ENCODE measurements around the gene FAM83G. TPM values are rescaled to one million over a fixed set of nuclear protein-coding genes. Genes with fewer than 3 reads are reported as not detected.
A peak's percentile ranks its signal among the peaks of the same experiment; 100 is the strongest.
"Not testable (repeated sequence)": the region's sequence is repeated elsewhere in the genome, so short reads cannot be mapped to it uniquely, and the experiment has no call there.

The FAM83G gene
- total RNA-seq, 2 donors from 2014 or later: 24.2 to 27.0 TPM

GRCh38 chr17:18958611-18959010 lies 46.0 kb downstream of the FAM83G start:
- 84 to 91% methylated on average over 9 to 11 of the region's 11 CpGs for WGBS, 2 experiments (ENCODE audit: insufficient coverage in 1 of 2, insufficient read length in 1 of 2)
- H3K36me3 Mint-ChIP-seq (ENCODE audit: low read depth): no peaks in the 10 kb centered on the region
- H3K4me1 Mint-ChIP-seq: peaks cover 7% of the 10 kb centered on the region
- no peaks in the 10 kb centered on the region for H3K27me3 ChIP-seq (ENCODE audit: control insufficient read depth, insufficient read depth, low read length, poor library complexity, severe bottlenecking)
- no peaks in the 10 kb centered on the region for H3K9me3 ChIP-seq (ENCODE audit: control insufficient read depth, low read length)
- no peak overlapping the region for H3K27ac Mint-ChIP-seq
- no peaks in the 10 kb centered on the region for H3K9me3 Mint-ChIP-seq
- no peak for TF ChIP-seq CTCF (conservative IDR thresholded peaks at IDR 0.05)
- H3K36me3 ChIP-seq (ENCODE audit: control insufficient read depth, insufficient read depth, low read length): no peaks in the 10 kb centered on the region
- H3K27ac ChIP-seq (ENCODE audit: low read depth, low read length): no peak overlapping the region
- H3K4me3 ChIP-seq (ENCODE audit: low read length): no peak overlapping the region
- H3K27me3 Mint-ChIP-seq (ENCODE audit: insufficient read depth): no peaks in the 10 kb centered on the region
- H3K9ac ChIP-seq (ENCODE audit: extremely low read depth, low read length, poor library complexity, severe bottlenecking): no peak overlapping the region
- no peak overlapping the region for H3K4me3 Mint-ChIP-seq
- no peaks in the 10 kb centered on the region for H3K4me1 ChIP-seq (ENCODE audit: control insufficient read depth, insufficient read depth, low read length)
- DNase-seq: peak; percentile 49

DNA sequence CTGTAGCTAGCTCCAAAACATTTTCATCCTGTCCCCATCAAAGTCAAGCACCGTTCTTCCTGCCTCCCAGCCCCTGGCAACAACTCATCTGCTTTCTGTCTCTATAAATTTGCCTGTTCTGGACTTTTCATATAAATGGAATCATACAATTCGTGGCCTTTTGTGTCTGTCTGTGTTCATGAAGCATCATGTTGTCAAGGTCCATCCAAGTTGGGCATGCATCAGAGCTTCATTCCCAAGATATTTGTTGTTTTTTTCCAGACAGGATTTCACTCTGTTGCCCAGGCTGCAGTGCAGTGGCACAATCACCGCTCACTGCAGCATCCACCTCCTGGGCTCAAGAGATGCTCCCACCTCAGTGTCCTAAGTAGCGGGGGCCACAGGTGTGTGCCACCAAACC lies 46.7 kb downstream of the FAM83G start:
- Histone ChIP-seq H3K4me3 (ENCODE audit: low read length) (no peak overlapping the region), H3K36me3 (ENCODE audit: control insufficient read depth, insufficient read depth, low read length) (no peaks in the 10 kb centered on the region), H3K4me1 (ENCODE audit: control insufficient read depth, insufficient read depth, low read length) (no peaks in the 10 kb centered on the region), H3K9ac (ENCODE audit: extremely low read depth, low read length, poor library complexity, severe bottlenecking) (no peak overlapping the region), H3K27ac (ENCODE audit: low read depth, low read length) (no peak overlapping the region), H3K27me3 (ENCODE audit: control insufficient read depth, insufficient read depth, low read length, poor library complexity, severe bottlenecking) (no peaks in the 10 kb centered on the region), H3K9me3 (ENCODE audit: control insufficient read depth, low read length) (no peaks in the 10 kb centered on the region)
- Mint-ChIP-seq H3K9me3 (no peaks in the 10 kb centered on the region), H3K4me1 (peaks cover 7% of the 10 kb centered on the region), H3K27me3 (ENCODE audit: insufficient read depth) (no peaks in the 10 kb centered on the region), H3K4me3 (no peak overlapping the region), H3K27ac (no peak overlapping the region), H3K36me3 (ENCODE audit: low read depth) (no peaks in the 10 kb centered on the region)
- no peak for DNase-seq
- TF ChIP-seq CTCF (conservative IDR thresholded peaks at IDR 0.05): no peak
- WGBS, 2 experiments (ENCODE audit: insufficient coverage in 1 of 2, insufficient read length in 1 of 2): 89 to 92% methylated on average over 4 of the region's 4 CpGs

DNA sequence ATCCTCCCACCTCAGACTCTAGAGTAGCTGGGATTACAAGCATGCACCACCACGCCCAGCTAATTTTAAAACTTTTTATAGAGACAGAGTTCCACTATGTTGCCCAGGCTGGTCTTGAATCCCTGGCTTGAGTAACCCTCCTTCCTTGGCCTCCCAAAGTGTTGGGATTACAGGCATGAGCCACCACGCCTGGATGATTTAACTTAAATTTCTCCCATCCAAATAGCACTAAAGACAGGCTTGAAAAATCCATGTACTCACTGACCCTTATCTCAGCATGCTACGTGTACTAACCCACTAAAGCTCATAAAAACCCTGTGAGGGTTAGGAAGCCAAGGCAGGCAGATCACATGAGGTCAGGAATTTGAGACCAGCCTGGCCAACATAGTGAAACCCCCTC lies 48.0 kb downstream of the FAM83G start:
- no peak overlapping the region for H3K27ac Mint-ChIP-seq
- H3K4me3 Mint-ChIP-seq: no peak overlapping the region
- H3K9me3 ChIP-seq (ENCODE audit: control insufficient read depth, low read length): no peaks in the 10 kb centered on the region
- H3K9me3 Mint-ChIP-seq: no peaks in the 10 kb centered on the region
- H3K4me1 ChIP-seq (ENCODE audit: control insufficient read depth, insufficient read depth, low read length): no peaks in the 10 kb centered on the region
- no peaks in the 10 kb centered on the region for H3K27me3 ChIP-seq (ENCODE audit: control insufficient read depth, insufficient read depth, low read length, poor library complexity, severe bottlenecking)
- H3K36me3 ChIP-seq (ENCODE audit: control insufficient read depth, insufficient read depth, low read length): no peaks in the 10 kb centered on the region
- H3K27me3 Mint-ChIP-seq (ENCODE audit: insufficient read depth): no peaks in the 10 kb centered on the region
- TF ChIP-seq CTCF (conservative IDR thresholded peaks at IDR 0.05): no peak
- 83 to 96% methylated on average over 2 to 3 of the region's 3 CpGs for WGBS, 2 experiments (ENCODE audit: insufficient coverage in 1 of 2, insufficient read length in 1 of 2)
- H3K4me3 ChIP-seq (ENCODE audit: low read length): no peak overlapping the region
- no peaks in the 10 kb centered on the region for H3K4me1 Mint-ChIP-seq
- H3K36me3 Mint-ChIP-seq (ENCODE audit: low read depth): no peaks in the 10 kb centered on the region
- H3K27ac ChIP-seq (ENCODE audit: low read depth, low read length): no peak overlapping the region
- H3K9ac ChIP-seq (ENCODE audit: extremely low read depth, low read length, poor library complexity, severe bottlenecking): no peak overlapping the region
- DNase-seq: no peak

GRCh38 chr17:18956021-18956420 lies 48.5 kb downstream of the FAM83G start:
- not testable (repeated sequence) for H3K9ac ChIP-seq (ENCODE audit: extremely low read depth, low read length, poor library complexity, severe bottlenecking); H3K4me3 Mint-ChIP-seq; H3K4me1 Mint-ChIP-seq; DNase-seq; H3K27me3 Mint-ChIP-seq (ENCODE audit: insufficient read depth); H3K4me1 ChIP-seq (ENCODE audit: control insufficient read depth, insufficient read depth, low read length); H3K4me3 ChIP-seq (ENCODE audit: low read length); H3K27me3 ChIP-seq (ENCODE audit: control insufficient read depth, insufficient read depth, low read length, poor library complexity, severe bottlenecking); H3K36me3 ChIP-seq (ENCODE audit: control insufficient read depth, insufficient read depth, low read length); H3K36me3 Mint-ChIP-seq (ENCODE audit: low read depth); H3K9me3 Mint-ChIP-seq; H3K9me3 ChIP-seq (ENCODE audit: control insufficient read depth, low read length); H3K27ac Mint-ChIP-seq; H3K27ac ChIP-seq (ENCODE audit: low read depth, low read length)
- 100% methylated on average over 2 of the region's 6 CpGs; no CpG with 5 or more reads in 1 of the 2 experiments for WGBS, 2 experiments (ENCODE audit: insufficient coverage in 1 of 2, insufficient read length in 1 of 2)
